DMS114 treated with DMSO at 0.1 percent for 48 hours (cell line): Measurements from ENCODE around the gene TAOK2.

Experiments
- DNase-seq: peaks from one replicate; lab custom pipeline; 2025; ENCODE audit not compliant: unreplicated experiment; lab: John Stamatoyannopoulos, UW

The TAOK2 gene

GRCh38 chr16:29963021-29963743, 10.5 kb upstream of the TAOK2 start:
- DNase-seq = no peak

- DNase-seq = no peak
Observed at GRCh38 chr16:29968205-29968604, 5.5 kb upstream of the TAOK2 start.

- DNase-seq = no peak
Observed at GRCh38 chr16:29971304-29971703, 2.4 kb upstream of the TAOK2 start.

- no peak for DNase-seq
Observed at GRCh38 chr16:29972500-29972899, 1.2 kb upstream of the TAOK2 start.

GRCh38 chr16:29972992-29973383, 680 bp upstream of the TAOK2 start:
- DNase-seq = no peak

- DNase-seq = no peak
Observed at GRCh38 chr16:29974291-29975133, 844 bp downstream of the TAOK2 start.

- no peak for DNase-seq
Observed at GRCh38 chr16:29975134-29975538, 1.5 kb downstream of the TAOK2 start.

- no peak for DNase-seq
Observed at GRCh38 chr16:29975811-29976511, 2.3 kb downstream of the TAOK2 start.

GRCh38 chr16:29977063-29977825, 3.6 kb downstream of the TAOK2 start:
- DNase-seq = no peak

- no peak for DNase-seq
Observed at GRCh38 chr16:29978081-29978480, 4.4 kb downstream of the TAOK2 start.

- DNase-seq = no peak
Observed at GRCh38 chr16:29978564-29979270, 5.0 kb downstream of the TAOK2 start.

GRCh38 chr16:29982560-29983419, 9.1 kb downstream of the TAOK2 start:
- no peak for DNase-seq

GRCh38 chr16:29983420-29984136, 9.9 kb downstream of the TAOK2 start:
- no peak for DNase-seq

- DNase-seq = no peak
Observed at GRCh38 chr16:29984137-29984763, 10.6 kb downstream of the TAOK2 start.

- DNase-seq = no peak
Observed at GRCh38 chr16:29984764-29985147, 11.1 kb downstream of the TAOK2 start.

- DNase-seq = no peak
Observed at GRCh38 chr16:29985271-29985811, 11.7 kb downstream of the TAOK2 start.

GRCh38 chr16:29986231-29986630, 12.6 kb downstream of the TAOK2 start:
- DNase-seq = no peak

- DNase-seq = no peak
Observed at GRCh38 chr16:29986931-29987330, 13.3 kb downstream of the TAOK2 start.
